ENCODE data around the gene TM4SF4.

The TM4SF4 gene

GRCh38 chr3:149474250-149474817, at the start of gene TM4SF4:
Gene TM4SF4 (plus strand): TSS chr3:149474697. CDS start chr3:149474878, 181 bp downstream.
- H3K4me1 ChIP-seq (ENCODE audit: control insufficient read depth, low read depth, low read length) = peaks cover 13% of the 10 kb centered on the region
- no peak within 1 kb of the TSS for H3K27ac ChIP-seq (ENCODE audit: low read length)
- no peak within 1 kb of the TSS for H3K9ac ChIP-seq (ENCODE audit: low read length)
- no peak within 1 kb of the TSS for H3K4me3 ChIP-seq (ENCODE audit: low read length)
- no peaks in the 10 kb centered on the region for H3K36me3 ChIP-seq (ENCODE audit: control insufficient read depth, low read depth, low read length)
- H3K9me3 ChIP-seq (ENCODE audit: control insufficient read depth, low read depth, low read length) = no peaks in the 10 kb centered on the region
- no peaks in the 10 kb centered on the region for H3K27me3 ChIP-seq (ENCODE audit: control insufficient read depth, insufficient read depth, low read length)

DNA sequence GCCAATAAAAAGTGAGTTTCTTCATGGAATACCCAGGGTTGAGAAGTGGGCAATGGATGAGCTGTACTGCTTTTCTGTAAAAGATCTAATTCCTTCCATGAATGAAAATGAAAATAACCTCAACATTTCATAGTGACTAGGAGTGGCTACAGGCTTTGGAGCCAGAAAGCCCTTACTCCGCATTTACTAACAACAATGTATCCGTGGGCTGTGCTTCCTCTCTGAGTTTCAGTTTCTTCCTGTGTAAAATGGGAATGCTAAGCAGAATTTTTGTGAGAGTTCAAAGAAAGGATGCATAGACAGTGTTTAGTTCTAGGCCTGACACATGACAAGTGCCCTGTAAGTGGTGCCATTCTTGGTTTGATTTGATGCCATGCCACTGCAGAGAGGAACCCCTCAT, 49.6 kb upstream of the TM4SF4 start:
- no peak overlapping the region for H3K27ac ChIP-seq (ENCODE audit: low read length)
- no peak overlapping the region for H3K4me3 ChIP-seq (ENCODE audit: low read length)
- H3K36me3 ChIP-seq (ENCODE audit: control insufficient read depth, low read depth, low read length) = no peaks in the 10 kb centered on the region
- no peaks in the 10 kb centered on the region for H3K27me3 ChIP-seq (ENCODE audit: control insufficient read depth, insufficient read depth, low read length)
- no peaks in the 10 kb centered on the region for H3K9me3 ChIP-seq (ENCODE audit: control insufficient read depth, low read depth, low read length)
- no peak overlapping the region for H3K9ac ChIP-seq (ENCODE audit: low read length)
- peaks cover 5% of the 10 kb centered on the region for H3K4me1 ChIP-seq (ENCODE audit: control insufficient read depth, low read depth, low read length)

DNA sequence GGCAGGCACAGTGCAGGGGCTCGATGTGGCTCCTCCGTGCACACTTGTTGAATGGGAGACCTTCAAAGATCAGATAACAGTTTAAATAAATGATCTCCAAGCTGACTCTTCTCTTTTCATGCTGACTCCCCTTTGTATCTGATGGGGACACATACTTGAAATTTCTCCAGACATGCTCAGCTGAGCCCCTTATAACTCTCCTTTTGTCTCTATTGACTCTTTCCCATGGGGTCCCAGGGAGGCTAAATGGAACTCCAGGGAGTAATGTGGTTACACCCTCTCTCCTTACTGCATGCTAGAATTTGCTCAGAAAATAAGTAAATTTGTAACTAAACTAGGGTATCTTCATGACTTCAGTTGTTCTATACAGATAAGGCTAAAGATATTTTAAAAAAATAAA, 48.2 kb upstream of the TM4SF4 start:
- Histone ChIP-seq H3K9ac (ENCODE audit: low read length) (no peak overlapping the region), H3K4me1 (ENCODE audit: control insufficient read depth, low read depth, low read length) (peaks cover 5% of the 10 kb centered on the region), H3K27me3 (ENCODE audit: control insufficient read depth, insufficient read depth, low read length) (no peaks in the 10 kb centered on the region), H3K36me3 (ENCODE audit: control insufficient read depth, low read depth, low read length) (no peaks in the 10 kb centered on the region), H3K9me3 (ENCODE audit: control insufficient read depth, low read depth, low read length) (no peaks in the 10 kb centered on the region), H3K4me3 (ENCODE audit: low read length) (no peak overlapping the region), H3K27ac (ENCODE audit: low read length) (no peak overlapping the region)

- Histone ChIP-seq H3K9me3 (ENCODE audit: control insufficient read depth, low read depth, low read length) (no peaks in the 10 kb centered on the region), H3K9ac (ENCODE audit: low read length) (no peak overlapping the region), H3K4me1 (ENCODE audit: control insufficient read depth, low read depth, low read length) (peaks cover 5% of the 10 kb centered on the region), H3K27me3 (ENCODE audit: control insufficient read depth, insufficient read depth, low read length) (no peaks in the 10 kb centered on the region), H3K4me3 (ENCODE audit: low read length) (no peak overlapping the region), H3K36me3 (ENCODE audit: control insufficient read depth, low read depth, low read length) (no peaks in the 10 kb centered on the region), H3K27ac (ENCODE audit: low read length) (no peak overlapping the region)
These were observed 46.4 kb upstream of the TM4SF4 start for GRCh38 chr3:149428087-149428486.

- no peak overlapping the region for H3K9ac ChIP-seq (ENCODE audit: low read length)
- peaks cover 5% of the 10 kb centered on the region for H3K4me1 ChIP-seq (ENCODE audit: control insufficient read depth, low read depth, low read length)
- H3K4me3 ChIP-seq (ENCODE audit: low read length) = no peak overlapping the region
- H3K27ac ChIP-seq (ENCODE audit: low read length) = no peak overlapping the region
- H3K9me3 ChIP-seq (ENCODE audit: control insufficient read depth, low read depth, low read length) = no peaks in the 10 kb centered on the region
- H3K36me3 ChIP-seq (ENCODE audit: control insufficient read depth, low read depth, low read length) = no peaks in the 10 kb centered on the region
- H3K27me3 ChIP-seq (ENCODE audit: control insufficient read depth, insufficient read depth, low read length) = no peaks in the 10 kb centered on the region
These were observed 44.3 kb upstream of the TM4SF4 start for GRCh38 chr3:149430216-149430615.

GRCh38 chr3:149432149-149432548, 42.3 kb upstream of the TM4SF4 start:
- Histone ChIP-seq H3K4me3 (ENCODE audit: low read length) (no peak overlapping the region), H3K4me1 (ENCODE audit: control insufficient read depth, low read depth, low read length) (no peaks in the 10 kb centered on the region), H3K36me3 (ENCODE audit: control insufficient read depth, low read depth, low read length) (no peaks in the 10 kb centered on the region), H3K27ac (ENCODE audit: low read length) (no peak overlapping the region), H3K9ac (ENCODE audit: low read length) (no peak overlapping the region), H3K9me3 (ENCODE audit: control insufficient read depth, low read depth, low read length) (no peaks in the 10 kb centered on the region), H3K27me3 (ENCODE audit: control insufficient read depth, insufficient read depth, low read length) (no peaks in the 10 kb centered on the region)

GRCh38 chr3:149435996-149436885, 38.3 kb upstream of the TM4SF4 start:
- H3K27me3 ChIP-seq (ENCODE audit: control insufficient read depth, insufficient read depth, low read length) = no peaks in the 10 kb centered on the region
- no peaks in the 10 kb centered on the region for H3K4me1 ChIP-seq (ENCODE audit: control insufficient read depth, low read depth, low read length)
- H3K9me3 ChIP-seq (ENCODE audit: control insufficient read depth, low read depth, low read length) = no peaks in the 10 kb centered on the region
- H3K4me3 ChIP-seq (ENCODE audit: low read length) = no peak overlapping the region
- no peaks in the 10 kb centered on the region for H3K36me3 ChIP-seq (ENCODE audit: control insufficient read depth, low read depth, low read length)
- no peak overlapping the region for H3K9ac ChIP-seq (ENCODE audit: low read length)
- no peak overlapping the region for H3K27ac ChIP-seq (ENCODE audit: low read length)

- H3K36me3 ChIP-seq (ENCODE audit: control insufficient read depth, low read depth, low read length) = no peaks in the 10 kb centered on the region
These were observed 37.2 kb upstream of the TM4SF4 start for GRCh38 chr3:149437286-149437685.

GRCh38 chr3:149437710-149438109, 36.8 kb upstream of the TM4SF4 start:
- Histone ChIP-seq H3K9ac (ENCODE audit: low read length) (no peak overlapping the region), H3K36me3 (ENCODE audit: control insufficient read depth, low read depth, low read length) (no peaks in the 10 kb centered on the region), H3K27me3 (ENCODE audit: control insufficient read depth, insufficient read depth, low read length) (no peaks in the 10 kb centered on the region), H3K9me3 (ENCODE audit: control insufficient read depth, low read depth, low read length) (no peaks in the 10 kb centered on the region), H3K27ac (ENCODE audit: low read length) (no peak overlapping the region), H3K4me3 (ENCODE audit: low read length) (no peak overlapping the region), H3K4me1 (ENCODE audit: control insufficient read depth, low read depth, low read length) (no peaks in the 10 kb centered on the region)

More at GRCh38 chr3:149437286-149437685, 37.2 kb upstream of the TM4SF4 start:
- Histone ChIP-seq H3K4me3 (ENCODE audit: low read length) (no peak overlapping the region), H3K9me3 (ENCODE audit: control insufficient read depth, low read depth, low read length) (no peaks in the 10 kb centered on the region), H3K9ac (ENCODE audit: low read length) (no peak overlapping the region), H3K27ac (ENCODE audit: low read length) (no peak overlapping the region), H3K4me1 (ENCODE audit: control insufficient read depth, low read depth, low read length) (no peaks in the 10 kb centered on the region), H3K27me3 (ENCODE audit: control insufficient read depth, insufficient read depth, low read length) (no peaks in the 10 kb centered on the region)

- Histone ChIP-seq H3K27ac (ENCODE audit: low read length) (no peak overlapping the region), H3K27me3 (ENCODE audit: control insufficient read depth, insufficient read depth, low read length) (no peaks in the 10 kb centered on the region), H3K36me3 (ENCODE audit: control insufficient read depth, low read depth, low read length) (no peaks in the 10 kb centered on the region), H3K9ac (ENCODE audit: low read length) (no peak overlapping the region), H3K9me3 (ENCODE audit: control insufficient read depth, low read depth, low read length) (no peaks in the 10 kb centered on the region), H3K4me3 (ENCODE audit: low read length) (no peak overlapping the region), H3K4me1 (ENCODE audit: control insufficient read depth, low read depth, low read length) (no peaks in the 10 kb centered on the region)
These were observed 35.5 kb upstream of the TM4SF4 start for GRCh38 chr3:149438981-149439380.

- H3K4me3 ChIP-seq (ENCODE audit: low read length) = no peak overlapping the region
- H3K9me3 ChIP-seq (ENCODE audit: control insufficient read depth, low read depth, low read length) = no peaks in the 10 kb centered on the region
- H3K36me3 ChIP-seq (ENCODE audit: control insufficient read depth, low read depth, low read length) = no peaks in the 10 kb centered on the region
- H3K27me3 ChIP-seq (ENCODE audit: control insufficient read depth, insufficient read depth, low read length) = no peaks in the 10 kb centered on the region
- no peaks in the 10 kb centered on the region for H3K4me1 ChIP-seq (ENCODE audit: control insufficient read depth, low read depth, low read length)
- no peak overlapping the region for H3K9ac ChIP-seq (ENCODE audit: low read length)
- no peak overlapping the region for H3K27ac ChIP-seq (ENCODE audit: low read length)
These were observed 32.9 kb upstream of the TM4SF4 start for GRCh38 chr3:149441642-149442041.

DNA sequence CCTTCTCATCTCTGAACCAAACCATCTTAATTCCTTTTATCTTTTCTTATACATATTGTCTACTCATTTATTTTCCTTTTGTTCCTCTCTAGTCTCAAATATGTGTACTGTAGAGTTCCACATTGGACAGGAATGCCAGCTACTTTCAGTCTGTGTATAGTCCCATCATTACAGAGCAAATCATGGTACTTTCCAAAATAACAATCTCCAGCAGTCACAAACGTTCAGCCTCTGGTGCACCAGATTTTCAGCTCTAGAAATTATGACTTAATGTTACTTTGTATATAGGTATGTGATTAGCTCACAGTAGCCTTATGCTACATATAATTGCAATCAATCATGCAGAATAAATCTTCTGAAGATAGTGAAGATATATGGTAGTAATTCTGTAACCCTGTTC, 32.5 kb upstream of the TM4SF4 start:
- no peaks in the 10 kb centered on the region for H3K4me1 ChIP-seq (ENCODE audit: control insufficient read depth, low read depth, low read length)
- H3K9ac ChIP-seq (ENCODE audit: low read length) = no peak overlapping the region
- H3K36me3 ChIP-seq (ENCODE audit: control insufficient read depth, low read depth, low read length) = no peaks in the 10 kb centered on the region
- H3K27me3 ChIP-seq (ENCODE audit: control insufficient read depth, insufficient read depth, low read length) = no peaks in the 10 kb centered on the region
- H3K9me3 ChIP-seq (ENCODE audit: control insufficient read depth, low read depth, low read length) = no peaks in the 10 kb centered on the region
- no peak overlapping the region for H3K27ac ChIP-seq (ENCODE audit: low read length)
- H3K4me3 ChIP-seq (ENCODE audit: low read length) = no peak overlapping the region
